NCI-H1092 (cell line): ENCODE measurements around the gene U2AF1L4.
A peak's percentile ranks its signal among the peaks of the same experiment; 100 is the strongest.
"Not testable (repeated sequence)": the region's sequence is repeated elsewhere in the genome, so short reads cannot be mapped to it uniquely, and the experiment has no call there.

ENCODE experiments used
- DNase-seq: peaks from one replicate; lab custom pipeline; 2025; lab: John Stamatoyannopoulos, UW

Gene U2AF1L4

DNA sequence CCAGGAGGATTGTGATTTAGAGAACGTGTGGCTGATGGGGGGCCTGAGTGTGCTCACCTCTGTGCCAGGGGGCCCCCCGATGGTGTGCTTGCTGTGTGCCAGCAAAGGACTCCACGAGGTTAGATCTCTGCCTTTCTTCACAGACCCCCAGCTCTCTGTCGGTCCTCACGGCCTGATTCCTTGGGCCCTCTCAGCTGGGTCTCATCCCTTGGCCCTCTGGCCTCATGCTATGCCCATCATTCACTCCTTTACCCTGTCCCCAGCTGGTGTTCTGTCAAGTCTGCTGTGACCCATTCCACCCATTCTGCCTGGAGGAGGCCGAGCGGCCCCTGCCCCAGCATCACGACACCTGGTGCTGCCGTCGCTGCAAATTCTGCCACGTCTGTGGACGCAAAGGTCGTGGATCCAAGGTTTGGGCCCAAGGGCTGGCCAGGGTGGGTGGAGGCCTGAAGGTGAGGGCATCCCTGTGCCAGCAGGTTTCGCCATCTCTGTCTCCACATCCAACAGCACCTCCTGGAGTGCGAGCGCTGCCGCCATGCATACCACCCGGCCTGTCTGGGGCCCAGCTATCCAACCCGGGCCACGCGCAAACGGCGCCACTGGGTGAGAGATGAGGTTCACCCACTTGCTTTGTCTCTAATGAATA lies 19.9 kb downstream of the U2AF1L4 start:
- DNase-seq = no peak

DNA sequence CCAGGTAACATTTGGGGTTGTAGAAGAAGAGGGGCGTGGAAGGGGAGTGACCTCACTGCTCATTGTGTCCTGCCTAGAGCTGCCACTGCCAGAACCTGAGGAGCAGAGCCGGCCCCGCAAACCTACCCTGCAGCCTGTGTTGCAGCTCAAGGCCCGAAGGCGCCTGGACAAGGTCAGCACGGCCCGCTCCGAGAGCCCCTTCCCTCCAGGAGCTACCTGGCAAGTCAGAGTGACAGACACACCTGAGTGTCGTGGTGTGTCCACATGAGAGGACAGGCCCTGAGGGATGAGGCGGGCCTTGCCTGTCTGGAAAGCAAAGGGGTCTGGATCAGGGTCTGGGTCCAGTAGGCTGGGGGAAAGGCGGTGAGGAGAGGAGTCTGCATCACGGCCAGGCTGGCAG lies 20.7 kb downstream of the U2AF1L4 start:
- DNase-seq = no peak

DNA sequence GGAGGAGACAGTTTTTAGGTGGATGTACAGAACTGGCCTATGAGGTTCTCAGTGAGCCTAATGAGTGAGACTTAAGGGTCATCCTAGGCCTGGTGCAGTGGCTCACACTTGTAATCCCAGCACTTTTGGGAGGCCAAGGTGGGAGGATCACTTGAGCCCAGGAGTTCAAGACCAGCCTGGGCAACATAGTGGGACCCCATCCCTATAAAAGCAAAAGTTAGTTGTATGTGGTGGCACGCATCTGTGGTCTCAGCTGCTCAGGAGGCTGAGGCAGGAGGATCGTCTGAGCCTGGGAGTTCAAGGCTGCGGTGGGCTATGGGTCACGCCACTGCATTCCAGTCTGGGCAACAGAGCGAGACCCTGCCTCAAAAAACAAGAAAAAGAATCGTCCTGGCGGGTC lies 21.1 kb downstream of the U2AF1L4 start:
- DNase-seq = not testable (repeated sequence)

DNA sequence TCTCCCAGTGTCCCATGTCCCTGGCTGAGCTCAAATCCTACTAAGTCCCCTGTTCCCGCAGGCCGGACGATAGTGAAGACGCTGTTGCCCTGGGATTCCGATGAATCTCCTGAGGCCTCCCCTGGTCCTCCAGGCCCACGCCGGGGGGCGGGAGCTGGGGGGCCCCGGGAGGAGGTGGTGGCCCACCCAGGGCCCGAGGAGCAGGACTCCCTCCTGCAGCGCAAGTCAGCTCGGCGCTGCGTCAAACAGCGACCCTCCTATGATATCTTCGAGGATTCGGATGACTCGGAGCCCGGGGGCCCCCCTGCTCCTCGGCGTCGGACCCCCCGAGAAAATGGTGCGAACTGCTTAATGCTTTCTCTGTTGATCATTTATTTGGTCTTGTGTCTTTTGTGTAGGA lies 21.5 kb downstream of the U2AF1L4 start:
- DNase-seq = no peak

DNA sequence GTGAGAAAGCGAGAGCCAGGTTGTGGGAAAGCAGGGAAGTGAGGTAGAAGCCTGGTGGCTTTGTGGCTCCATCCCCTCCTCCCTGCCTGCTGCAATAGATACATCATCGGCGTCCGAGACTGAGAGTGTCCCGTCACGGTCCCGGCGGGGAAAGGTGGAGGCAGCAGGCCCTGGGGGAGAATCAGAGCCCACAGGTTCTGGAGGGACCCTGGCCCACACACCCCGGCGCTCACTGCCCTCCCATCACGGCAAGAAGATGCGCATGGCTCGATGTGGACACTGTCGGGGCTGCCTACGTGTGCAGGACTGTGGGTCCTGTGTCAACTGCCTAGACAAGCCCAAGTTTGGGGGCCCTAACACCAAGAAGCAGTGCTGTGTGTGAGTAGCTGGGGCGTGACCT lies 22.3 kb downstream of the U2AF1L4 start:
- no peak for DNase-seq

DNA sequence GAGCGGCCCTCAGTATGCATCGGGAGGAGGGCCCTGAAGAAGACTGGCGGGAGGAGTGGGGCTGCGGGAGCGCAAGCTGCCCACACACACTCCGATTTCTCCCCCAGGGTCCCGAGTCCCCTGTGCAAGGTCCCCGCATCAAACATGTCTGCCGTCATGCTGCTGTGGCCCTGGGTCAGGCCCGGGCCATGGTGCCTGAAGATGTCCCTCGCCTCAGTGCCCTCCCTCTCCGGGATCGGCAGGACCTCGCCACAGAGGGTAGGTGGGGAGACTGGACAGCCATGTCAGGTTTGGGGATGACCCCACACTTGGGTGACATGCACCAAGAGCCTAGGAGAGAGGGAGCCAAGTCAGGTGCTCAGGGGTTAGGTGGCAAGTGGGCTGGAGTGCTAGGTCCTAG lies 22.8 kb downstream of the U2AF1L4 start:
- DNase-seq = no peak

DNA sequence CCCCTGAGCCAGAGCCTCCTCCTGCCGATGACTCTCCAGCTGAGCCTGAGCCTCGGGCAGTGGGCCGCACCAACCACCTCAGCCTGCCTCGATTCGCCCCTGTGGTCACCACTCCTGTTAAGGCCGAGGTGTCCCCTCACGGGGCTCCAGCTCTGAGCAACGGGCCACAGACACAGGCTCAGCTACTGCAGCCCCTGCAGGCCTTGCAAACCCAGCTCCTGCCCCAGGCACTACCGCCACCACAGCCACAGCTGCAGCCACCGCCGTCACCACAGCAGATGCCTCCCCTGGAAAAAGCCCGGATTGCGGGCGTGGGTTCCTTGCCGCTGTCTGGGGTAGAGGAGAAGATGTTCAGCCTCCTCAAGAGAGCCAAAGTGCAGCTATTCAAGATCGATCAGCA lies 23.8 kb downstream of the U2AF1L4 start:
- DNase-seq = no peak

DNA sequence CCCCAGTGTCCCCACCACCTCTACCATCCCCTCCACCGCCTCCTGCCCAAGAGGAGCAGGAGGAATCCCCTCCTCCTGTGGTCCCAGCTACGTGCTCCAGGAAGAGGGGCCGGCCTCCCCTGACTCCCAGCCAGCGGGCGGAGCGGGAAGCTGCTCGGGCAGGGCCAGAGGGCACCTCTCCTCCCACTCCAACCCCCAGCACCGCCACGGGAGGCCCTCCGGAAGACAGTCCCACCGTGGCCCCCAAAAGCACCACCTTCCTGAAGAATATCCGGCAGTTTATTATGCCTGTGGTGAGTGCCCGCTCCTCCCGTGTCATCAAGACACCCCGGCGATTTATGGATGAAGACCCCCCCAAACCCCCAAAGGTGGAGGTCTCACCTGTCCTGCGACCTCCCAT lies 24.6 kb downstream of the U2AF1L4 start:
- DNase-seq = no peak

DNA sequence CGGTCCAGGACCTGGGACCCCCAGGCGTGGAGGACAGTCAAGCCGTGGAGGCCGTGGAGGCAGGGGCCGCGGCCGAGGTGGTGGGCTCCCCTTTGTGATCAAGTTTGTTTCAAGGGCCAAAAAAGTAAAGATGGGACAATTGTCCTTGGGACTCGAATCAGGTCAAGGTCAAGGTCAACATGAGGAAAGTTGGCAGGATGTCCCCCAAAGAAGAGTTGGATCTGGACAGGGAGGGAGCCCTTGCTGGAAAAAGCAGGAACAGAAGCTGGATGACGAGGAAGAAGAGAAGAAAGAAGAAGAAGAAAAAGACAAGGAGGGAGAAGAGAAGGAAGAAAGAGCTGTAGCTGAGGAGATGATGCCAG lies 25.1 kb downstream of the U2AF1L4 start:
- no peak for DNase-seq

DNA sequence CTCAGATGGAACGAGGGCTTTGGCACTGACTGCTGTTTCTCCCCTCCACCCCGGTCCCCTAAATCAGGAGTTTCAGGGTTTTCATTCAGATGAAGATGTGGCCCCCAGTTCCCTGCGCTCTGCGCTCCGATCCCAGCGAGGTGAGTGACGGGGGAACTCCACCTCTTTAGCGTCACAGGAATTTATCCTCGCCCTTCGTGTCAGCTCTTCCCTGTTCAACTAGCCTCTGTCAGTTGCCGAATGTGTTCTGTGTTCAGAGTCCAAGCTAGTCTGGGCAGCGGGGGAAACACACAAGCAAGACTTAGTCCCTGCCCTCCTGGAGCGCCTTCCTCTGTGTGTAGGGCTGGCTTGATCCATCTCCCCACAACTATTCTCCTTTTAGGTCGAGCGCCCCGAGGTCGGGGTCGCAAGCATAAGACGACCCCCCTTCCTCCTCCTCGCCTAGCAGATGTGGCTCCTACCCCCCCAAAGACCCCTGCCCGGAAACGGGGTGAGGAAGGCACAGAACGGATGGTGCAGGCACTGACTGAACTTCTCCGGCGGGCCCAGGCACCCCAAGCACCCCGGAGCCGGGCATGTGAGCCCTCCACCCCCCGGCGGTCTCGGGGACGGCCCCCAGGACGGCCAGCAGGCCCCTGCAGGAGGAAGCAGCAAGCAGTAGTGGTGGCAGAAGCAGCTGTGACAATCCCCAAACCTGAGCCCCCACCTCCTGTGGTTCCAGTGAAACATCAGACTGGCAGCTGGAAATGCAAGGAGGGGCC lies 25.6 kb downstream of the U2AF1L4 start:
- no peak for DNase-seq

DNA sequence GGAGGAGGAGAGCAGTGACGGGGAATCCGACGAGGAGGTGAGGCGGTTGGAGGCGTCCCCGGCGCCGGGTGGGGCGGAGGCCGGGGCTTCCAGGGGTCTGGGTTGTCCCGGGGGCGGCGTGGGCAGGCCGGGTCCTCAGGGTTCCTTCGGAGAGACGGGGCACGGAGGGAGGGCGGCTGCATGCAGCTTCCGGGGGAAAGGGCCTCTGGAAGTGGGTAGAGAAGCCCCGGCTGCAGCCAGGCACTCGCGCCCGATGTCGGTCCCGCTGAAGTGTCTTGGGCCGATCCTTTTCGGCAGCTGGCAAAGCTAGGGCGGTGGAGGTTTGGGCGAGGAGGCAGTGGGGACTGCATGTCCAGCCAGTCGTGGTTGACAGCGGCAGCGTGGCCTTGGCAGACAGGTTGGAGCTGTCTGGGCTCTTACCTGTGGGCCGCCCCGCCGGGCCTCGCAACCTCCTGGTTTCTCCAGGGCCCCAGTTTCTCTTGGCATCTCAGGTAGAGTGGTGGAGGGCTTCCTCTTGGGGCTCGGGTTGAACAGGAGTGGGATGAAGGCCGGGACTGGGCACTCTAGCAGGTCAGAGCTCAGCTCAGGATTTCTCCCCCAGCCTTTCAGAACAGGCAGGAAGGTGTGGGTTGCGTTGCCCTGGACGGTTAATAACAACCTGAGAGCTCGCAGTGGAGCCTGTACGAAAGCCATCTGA lies 26.7 kb downstream of the U2AF1L4 start:
- no peak for DNase-seq

DNA sequence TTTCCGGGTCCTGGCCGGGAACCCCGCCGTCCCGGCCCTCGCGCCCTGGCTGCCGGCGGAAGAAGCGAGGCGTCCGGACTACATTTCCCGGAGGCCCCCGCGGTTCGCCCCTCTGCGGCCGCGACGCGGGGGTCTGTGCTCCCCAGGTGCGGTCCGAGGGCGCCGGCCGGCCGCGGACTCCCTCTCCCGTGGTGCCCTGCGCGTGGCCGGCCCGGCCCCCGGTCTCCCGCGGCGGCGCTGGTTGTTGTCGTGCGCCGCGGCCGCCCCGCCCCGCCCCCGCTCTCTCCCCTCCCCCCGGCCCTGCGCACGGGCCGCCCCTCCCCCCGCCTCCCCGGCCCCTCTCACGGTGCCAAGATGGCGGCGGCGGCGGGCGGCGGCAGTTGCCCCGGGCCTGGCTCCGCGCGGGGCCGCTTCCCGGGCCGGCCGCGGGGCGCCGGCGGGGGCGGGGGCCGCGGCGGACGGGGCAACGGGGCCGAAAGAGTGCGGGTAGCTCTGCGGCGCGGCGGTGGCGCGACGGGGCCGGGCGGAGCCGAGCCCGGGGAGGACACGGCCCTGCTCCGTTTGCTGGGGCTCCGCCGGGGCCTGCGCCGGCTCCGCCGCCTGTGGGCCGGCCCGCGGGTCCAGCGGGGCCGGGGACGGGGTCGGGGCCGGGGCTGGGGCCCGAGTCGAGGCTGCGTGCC lies 27.4 kb downstream of the U2AF1L4 start, which contains the start of gene KMT2B:
Gene KMT2B, plus strand, starts transcription at position 339 of the 680 bp plus-strand sequence. Its CDS starts 16 bp downstream, at position 355.
- peak; percentile 89 for DNase-seq

DNA sequence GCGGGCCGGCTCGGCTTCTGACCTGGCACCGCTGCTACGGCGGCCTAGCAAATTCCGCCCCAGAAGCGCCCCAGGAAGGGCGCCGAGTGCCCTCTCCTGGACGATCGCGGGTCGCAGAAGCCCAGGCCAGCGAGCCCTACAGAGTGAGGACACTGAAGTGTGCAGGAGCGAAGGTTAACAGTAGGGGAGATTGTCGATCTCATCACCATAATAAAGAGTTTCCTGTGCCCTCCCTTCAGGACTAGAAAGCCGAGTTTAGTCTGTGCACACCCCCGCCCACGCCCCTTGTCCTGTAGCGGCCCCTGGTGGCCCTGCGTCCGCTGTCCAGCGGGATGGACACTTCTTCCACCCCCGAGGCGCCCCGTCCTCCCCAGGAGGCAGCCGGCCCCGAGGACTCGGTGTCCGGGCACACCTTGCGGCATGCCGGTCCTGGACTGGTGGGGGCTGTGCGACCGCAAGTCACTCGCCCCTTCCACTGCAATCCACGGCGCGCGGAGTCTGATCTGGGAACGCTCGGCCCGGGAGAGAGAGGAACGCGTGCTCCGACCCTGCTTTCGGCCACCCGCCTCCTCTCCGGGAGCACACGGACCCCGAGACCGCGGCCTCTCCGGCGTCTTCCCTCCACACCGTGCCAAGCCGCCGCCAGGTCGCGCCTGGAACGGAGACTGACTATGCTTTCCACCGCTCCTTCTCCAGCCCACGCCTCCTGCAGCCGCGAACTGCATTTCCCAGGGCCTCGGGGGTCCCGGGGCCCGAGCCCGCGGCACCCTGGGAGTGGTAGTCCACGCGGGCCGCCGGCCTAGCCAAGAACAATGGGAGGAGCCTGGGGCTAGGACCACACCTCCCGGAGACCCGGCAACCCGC lies 28.2 kb downstream of the U2AF1L4 start:
- peak; percentile 37 for DNase-seq

DNA sequence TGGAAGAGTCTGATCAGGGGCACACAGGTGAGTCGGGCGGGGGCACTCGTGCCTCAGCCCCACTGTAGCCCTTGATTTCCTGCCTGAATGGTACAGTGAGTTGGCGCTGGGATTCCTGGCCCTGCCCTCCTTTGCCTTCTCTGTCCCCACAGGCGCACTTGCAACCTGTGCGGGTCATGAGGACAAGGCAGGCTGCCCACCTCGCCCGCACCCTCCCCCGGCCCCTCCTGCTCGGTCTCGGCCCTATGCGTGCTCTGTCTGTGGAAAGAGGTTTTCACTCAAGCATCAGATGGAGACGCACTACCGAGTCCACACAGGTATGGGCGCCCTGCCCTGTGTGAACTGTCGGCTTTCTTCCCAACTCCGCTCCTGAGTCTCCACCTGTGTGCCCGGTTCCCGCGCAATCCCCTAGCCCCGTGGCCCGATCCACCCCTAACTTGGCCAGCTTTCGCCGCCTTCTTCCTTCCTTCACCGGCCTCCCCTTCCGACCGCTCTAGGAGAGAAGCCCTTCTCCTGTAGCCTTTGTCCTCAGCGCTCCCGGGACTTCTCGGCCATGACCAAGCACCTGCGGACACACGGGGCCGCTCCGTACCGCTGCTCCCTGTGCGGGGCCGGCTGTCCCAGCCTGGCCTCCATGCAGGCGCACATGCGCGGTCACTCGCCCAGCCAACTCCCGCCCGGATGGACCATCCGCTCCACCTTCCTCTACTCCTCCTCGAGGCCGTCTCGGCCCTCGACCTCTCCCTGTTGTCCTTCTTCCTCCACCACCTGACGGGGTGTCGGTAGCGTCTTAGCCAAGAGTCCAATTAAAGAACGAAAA lies 29.0 kb downstream of the U2AF1L4 start:
- no peak for DNase-seq

DNA sequence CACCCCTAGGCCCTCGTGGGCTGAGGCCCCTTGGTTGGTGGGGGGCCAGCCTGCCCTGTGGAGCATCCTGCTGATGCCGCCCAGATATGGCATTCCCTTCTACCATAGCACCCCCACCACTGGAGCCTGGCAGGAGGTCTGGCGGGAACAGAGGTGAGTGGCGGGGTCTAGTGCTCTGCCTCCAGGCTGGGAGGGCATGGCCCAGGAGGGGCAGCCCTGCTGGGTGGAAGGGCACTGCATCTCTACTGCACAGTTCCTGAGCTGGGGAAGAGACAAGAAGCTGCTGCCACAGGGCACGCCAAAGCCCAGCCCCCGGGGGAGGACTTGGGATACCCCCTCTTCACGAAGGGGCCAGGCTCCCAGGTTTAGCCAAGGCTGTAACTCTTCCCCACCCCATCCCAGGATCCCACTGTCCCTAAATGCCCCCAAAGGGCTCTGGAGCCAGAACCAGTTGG lies 29.8 kb downstream of the U2AF1L4 start:
- DNase-seq = no peak

DNA sequence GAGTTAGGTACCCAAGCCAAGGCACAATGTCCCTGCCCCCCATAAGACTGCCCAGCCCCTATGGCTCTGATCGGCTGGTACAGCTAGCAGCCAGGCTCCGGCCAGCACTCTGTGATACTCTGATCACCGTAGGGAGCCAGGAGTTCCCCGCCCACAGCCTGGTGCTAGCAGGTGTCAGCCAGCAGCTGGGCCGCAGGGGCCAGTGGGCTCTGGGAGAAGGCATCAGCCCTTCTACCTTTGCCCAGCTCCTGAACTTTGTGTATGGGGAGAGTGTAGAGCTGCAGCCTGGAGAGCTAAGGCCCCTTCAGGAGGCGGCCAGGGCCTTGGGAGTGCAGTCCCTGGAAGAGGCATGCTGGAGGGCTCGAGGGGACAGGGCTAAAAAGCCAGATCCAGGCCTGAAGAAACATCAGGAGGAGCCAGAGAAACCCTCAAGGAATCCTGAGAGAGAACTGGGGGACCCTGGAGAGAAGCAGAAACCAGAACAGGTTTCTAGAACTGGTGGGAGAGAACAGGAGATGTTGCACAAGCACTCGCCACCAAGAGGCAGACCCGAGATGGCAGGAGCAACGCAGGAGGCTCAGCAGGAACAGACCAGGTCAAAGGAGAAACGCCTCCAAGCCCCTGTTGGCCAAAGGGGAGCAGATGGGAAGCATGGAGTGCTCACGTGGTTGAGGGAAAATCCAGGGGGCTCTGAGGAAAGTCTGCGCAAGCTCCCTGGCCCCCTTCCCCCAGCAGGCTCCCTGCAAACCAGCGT lies 30.4 kb downstream of the U2AF1L4 start:
- no peak for DNase-seq

DNA sequence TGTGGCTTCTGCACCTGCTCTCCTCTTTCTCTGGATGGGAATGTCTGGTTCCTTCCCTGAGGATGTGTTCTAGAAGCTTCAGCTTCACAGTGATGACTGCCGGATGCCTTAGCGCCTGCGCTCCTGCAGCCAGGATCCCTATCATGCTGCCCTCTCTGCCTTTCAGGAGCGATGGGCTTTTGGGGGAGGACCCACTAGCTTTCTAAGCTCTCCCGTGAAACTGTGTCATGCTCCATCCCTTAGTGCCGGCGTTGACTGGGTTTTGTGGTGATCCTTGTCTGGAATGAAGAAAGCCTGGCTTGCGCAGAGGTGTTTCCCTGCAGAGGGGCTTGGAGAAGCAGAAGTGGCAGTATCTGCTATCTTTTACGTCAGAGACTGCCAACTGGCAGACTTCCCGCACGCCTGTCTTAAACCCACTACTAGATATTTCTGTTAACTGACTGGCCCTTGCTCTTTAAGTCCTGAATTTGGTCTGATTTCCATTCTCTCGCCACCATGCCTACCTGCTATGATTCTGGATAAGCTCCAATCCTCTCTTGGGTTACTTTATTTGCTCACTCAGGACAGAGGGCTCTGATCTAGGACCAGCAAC lies 31.2 kb downstream of the U2AF1L4 start:
- no peak for DNase-seq

DNA sequence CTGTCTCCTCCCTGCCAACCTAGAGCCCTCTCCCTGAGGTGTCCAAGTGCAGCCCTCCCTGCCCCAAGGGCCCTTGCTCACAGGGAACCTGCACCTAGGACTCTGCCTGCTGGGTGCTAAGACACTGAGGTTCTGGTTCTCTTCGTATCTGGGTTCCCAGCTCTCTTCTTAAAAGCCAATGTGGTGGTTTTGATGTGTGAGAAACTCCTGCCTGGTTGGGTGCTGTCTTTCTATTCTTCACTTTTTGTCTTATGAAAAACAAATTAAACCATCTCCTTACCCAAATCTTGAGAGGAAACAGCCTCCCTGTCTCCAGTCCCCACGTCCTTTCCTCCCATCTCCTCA lies 31.7 kb downstream of the U2AF1L4 start:
- DNase-seq = no peak
